ENCODE measurements around the gene TANGO6. TPM values are rescaled to one million over a fixed set of nuclear protein-coding genes. Genes with fewer than 3 reads are reported as not detected.

The TANGO6 gene
- 17.7 and 29.5 TPM in 2 replicates for total RNA-seq

DNA sequence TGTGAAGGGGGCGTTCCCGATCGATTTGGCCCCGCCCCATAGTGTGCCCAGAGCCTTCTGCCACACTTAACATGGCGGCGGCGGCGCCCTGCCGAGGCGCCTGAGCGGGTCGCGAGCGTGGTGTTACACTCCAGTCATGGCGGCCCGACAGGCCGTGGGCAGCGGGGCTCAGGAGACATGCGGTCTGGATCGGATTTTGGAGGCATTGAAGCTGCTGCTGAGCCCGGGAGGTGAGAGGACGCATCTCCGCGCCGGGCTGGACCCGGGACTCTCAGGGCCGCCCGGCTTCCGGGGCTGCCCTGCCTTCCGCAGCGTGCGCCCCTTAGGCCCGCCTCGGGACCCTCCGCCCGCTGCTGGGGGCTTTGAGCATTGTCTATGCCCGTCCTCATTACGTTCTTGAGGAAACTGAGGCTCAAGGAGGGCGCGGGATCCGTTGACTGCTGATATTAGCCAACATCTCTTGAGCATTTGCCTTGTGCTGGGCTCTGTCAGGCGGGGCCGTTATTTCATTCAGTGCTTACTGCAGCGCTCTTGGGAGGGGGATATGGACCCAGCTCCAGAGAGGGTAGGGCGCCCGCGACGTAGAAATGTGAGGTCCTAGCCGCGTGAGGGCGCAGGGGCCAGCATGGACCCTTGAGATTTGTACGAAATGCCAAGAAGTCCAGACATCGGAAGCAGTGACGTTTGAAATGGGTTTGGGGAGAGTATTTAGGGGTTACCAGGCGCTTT, at the start of gene TANGO6:
Gene TANGO6 (plus strand): TSS at position 50 of the 729 bp plus-strand sequence. CDS start 87 bp downstream, at position 137.

DNA sequence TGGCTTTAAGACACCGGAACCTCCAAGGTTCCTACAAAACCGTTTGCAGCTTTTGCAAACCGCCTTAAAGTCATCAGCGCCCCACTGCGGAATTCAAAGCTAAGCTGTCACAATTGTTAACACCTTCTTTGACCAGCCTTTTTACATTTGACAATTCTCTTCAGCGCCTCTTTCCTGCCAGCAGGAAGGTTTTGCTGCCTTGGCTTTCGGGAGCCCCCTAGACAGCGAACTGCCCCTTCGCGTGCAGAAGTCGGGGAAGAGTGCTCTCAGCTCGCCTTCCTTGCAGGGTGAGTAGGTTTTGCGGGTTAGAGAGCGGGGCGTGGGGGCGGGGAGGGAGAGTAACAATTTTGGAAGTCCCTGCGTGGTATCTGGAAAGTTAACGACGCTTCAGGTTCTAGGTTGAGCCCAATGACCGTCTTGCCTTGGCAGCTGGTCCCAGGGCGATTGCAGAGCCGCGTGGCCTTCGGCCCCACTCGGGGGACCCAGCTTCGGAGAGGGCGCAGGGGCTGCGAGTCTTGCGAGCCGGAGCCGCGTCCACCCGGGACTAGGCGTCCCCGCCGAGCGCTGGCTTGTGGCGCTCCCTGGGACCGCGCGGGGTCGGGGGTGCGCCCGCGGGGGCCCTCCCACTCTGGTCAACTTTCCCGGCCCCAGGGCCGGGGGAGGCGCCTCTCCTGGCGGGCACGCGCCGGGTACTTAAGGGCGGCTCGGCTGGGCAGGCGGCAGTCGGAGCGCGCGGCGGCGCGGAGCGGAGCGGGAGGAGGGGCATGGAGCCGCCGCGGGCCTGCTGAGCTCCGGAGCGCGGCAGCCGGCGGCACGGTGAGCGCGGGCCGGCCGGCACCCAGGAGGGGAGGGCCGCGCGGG, 262.4 kb downstream of the TANGO6 start, which contains the start of gene HAS3:
Gene HAS3 (plus strand): TSS at position 153 of the 861 bp plus-strand sequence. CDS start 3,743 bp downstream, outside the sequence.

DNA sequence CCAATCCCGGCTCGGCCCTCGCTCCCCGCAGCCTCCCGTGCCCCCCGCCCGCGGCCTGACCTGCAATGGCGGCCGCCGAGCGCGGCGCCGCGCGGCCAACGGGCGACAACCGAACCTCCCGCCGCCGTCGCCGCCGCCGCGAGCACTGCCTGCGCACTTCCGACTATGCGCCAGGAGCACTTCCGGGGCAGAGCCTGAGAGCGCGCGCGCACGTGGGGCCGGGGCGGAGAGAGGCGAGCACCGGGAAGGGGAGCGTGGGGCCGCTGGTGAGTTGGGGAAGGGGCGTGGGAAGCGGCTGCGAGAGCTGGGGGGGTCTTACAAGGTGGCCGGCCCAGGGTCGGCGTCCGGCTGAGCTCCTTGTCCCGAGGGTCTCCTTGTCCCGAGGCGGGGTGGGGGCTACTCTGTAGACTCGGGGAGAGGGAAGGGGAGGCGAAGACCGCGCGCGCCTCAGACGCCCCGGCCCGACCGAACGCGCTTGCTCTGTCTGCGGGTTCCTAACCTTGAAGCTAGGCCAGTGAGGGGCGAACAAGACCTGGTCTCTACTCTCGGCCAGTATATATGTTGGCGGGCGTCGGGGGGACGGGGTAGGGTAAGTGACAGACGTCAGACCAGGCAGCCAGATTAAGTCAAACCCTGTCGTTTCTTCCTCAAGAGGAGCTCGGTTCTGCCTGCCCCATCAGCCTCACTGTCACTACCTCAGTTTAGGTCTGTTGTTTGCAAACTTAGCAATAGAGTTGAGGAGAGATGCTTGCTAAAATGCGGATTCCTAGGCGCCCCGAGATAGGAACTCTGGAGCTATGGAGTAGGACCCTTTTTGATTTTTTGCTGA, 289.3 kb downstream of the TANGO6 start, which contains the start of the genes CHTF8 and UTP4:
Gene CHTF8 (minus strand): TSS at position 165 of the 829 bp plus-strand sequence. CDS start 11,130 bp downstream, outside the sequence.
Gene UTP4 (plus strand): TSS at position 226 of the 829 bp plus-strand sequence. CDS start 811 bp downstream, outside the sequence.

Other genes with a start within 250 kb of the TANGO6 start
- 0.16 and 1.3 TPM in 2 replicates for gene CDH3, start 198.2 kb upstream of the TANGO6 start, total RNA-seq
- gene CDH1, start 106.2 kb upstream of the TANGO6 start, total RNA-seq: 0.16 and 0.52 TPM in 2 replicates

All from bronchial smooth muscle cell (primary cell).